ENCODE data around the gene DIP2B. TPM values are rescaled to one million over a fixed set of nuclear protein-coding genes. Genes with fewer than 3 reads are reported as not detected.
"Not testable (repeated sequence)": the region's sequence is repeated elsewhere in the genome, so short reads cannot be mapped to it uniquely, and the experiment has no call there.

The DIP2B gene
- total RNA-seq, 1 donor from 2014 or later, result 23.1 TPM

- DNase-seq (ENCODE audit: low spot score), result no peak
Measured at GRCh38 chr12:50676756-50677155, 172.0 kb downstream of the DIP2B start.

DNA sequence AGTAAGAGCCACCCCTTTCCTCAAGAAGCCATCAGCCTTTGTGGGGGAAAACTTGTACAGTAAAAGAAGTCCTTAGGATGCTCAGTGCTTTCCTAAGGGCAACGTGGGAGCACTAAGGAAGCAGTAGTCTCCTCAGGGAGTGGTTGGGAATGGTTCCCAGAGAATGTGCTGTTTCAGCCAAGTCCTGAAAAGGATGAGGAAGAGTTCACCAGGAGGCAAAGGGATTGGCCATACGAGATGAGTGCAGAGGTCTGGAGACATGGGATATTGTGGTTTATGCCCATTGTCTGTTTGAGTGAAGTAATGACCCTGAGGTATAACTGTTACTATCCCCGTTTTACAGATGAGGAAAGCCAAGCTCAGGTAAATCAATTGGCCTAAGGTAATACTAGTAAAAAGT lies 173.1 kb downstream of the DIP2B start:
- no peak for DNase-seq (ENCODE audit: low spot score)

DNA sequence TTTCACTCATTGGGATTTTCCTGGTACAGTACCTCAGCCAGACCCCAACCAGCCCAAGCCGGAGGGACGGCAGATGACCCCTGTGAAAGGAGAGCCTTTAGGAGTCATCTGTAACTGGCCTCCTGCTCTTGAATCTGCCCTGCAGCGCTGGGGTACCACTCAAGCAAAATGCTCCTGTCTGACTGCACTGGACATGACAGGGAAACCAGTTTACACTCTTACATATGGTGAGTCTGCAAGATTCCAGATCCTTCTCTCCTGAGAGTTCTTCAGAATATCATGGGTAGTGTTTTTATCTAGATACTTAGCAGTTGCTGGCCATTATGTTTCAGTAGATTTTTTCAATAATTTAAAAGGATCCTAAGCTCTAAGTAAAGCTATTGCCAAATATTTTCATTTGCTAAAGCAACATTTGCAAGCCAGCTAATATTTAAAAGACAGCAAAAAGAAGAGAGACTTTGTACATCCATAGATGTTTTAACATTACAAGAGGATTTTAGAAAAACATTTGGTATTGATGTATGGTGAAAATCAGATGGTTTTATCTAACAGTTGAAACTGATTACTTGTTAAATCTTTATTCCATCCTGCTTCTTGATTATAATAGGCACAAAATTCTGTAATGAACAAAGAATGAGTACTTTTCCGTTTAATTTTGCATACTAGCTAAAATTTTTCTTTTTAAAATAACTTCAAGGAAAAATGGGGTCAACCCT lies 174.0 kb downstream of the DIP2B start:
- DNase-seq (ENCODE audit: low spot score), result no peak

GRCh38 chr12:50679612-50680011 lies 174.8 kb downstream of the DIP2B start:
- DNase-seq (ENCODE audit: low spot score), result no peak

GRCh38 chr12:50681064-50681463 lies 176.3 kb downstream of the DIP2B start:
- not testable (repeated sequence) for DNase-seq (ENCODE audit: low spot score)

DNA sequence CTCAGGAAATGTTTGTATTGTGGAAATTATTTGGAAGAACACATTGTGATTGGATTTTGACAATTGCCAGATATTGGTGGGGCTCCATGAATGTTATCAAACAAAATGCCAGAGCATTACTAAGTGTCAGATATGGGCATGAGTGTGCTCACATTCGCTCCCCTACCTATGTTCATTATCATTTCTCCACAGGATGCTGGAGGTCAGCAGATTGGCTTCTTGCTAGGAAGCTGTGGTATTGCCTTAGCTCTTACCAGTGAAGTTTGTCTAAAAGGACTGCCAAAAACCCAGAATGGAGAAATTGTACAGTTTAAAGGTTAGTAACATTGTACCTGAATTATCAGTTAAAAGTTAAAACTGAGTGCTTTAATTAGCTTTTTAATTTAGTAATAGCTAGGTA lies 180.9 kb downstream of the DIP2B start:
- no peak for DNase-seq (ENCODE audit: low spot score)

DNA sequence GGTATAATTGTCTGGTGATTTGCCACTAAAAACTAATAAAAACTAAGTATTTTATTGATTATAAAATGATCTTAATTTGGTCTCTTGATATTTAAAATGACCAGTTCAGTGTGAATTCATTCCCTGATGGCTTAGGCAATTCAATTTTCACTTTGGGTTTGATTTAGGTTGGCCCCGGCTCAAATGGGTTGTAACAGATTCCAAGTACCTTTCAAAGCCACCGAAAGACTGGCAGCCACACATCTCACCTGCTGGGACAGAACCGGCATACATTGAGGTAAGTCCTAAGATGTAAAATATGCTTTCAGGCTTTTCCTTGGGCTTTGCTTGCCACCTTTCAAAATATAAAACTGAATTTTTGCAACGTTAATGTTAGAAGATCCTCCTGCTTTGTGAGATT lies 181.6 kb downstream of the DIP2B start:
- DNase-seq (ENCODE audit: low spot score), result no peak

GRCh38 chr12:50686976-50687375 lies 182.2 kb downstream of the DIP2B start:
- no peak for DNase-seq (ENCODE audit: low spot score)

DNA sequence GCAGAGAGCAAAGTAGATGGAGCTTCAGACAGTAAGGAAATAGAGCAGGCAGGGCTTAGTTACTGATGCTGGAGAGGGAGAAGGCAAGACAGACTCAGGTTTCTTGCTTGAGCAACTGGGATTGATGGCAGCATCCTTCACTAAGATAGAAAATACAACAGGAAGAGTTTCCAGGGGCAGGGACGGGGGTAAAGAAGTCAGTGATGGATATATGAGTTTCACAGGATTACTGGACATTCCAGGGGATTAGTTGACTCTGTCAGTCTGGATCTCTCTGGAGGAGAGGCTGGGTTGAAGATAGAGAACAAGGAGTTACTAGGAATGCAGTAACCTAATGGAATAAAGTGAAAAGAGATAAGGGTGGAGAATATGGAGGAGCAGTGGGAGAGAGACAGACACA lies 184.7 kb downstream of the DIP2B start:
- DNase-seq (ENCODE audit: low spot score), result no peak

GRCh38 chr12:50690925-50691324 lies 186.1 kb downstream of the DIP2B start:
- DNase-seq (ENCODE audit: low spot score), result no peak

DNA sequence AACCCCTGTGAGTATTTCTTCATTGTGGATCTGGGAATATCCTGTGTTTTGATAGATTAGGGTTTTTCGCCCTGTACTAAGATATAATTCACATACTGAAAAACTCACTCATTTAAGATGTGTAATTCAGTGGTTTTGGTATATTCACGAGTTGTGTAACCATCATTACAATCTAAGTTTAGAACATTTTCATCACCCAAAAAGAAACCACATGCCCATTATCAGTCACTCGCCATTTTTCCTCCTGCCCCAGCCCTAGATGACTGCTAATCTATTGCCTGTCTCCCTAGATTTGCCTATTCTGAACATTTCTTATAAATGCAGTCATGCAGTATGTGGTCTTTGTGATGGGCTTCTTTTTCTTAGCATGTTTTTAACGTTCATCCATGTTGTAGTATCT lies 191.2 kb downstream of the DIP2B start:
- DNase-seq (ENCODE audit: low spot score), result no peak

- DNase-seq (ENCODE audit: low spot score), result no peak
Measured at GRCh38 chr12:50696931-50697330, 192.1 kb downstream of the DIP2B start.

GRCh38 chr12:50699154-50699553 lies 194.4 kb downstream of the DIP2B start:
- DNase-seq (ENCODE audit: low spot score), result no peak

DNA sequence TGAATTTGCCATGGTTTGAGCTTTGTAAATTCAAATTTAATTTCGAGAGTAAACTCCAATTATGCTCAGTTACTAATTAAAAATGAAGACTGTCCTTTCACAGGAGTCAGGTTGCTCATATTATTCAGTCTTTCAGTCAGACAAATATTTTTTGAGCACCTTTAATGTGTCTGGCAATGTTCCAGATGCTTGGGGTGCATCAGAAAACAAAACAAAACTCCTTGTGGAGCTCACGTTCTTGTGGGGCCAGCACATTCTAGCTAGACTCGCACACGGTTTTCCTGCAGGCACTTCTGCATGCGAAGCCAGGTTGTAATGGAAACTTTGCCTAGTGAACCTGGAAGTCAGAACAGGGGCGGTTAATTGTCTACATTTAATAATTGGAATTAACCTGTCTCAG lies 195.2 kb downstream of the DIP2B start:
- no peak for DNase-seq (ENCODE audit: low spot score)

DNA sequence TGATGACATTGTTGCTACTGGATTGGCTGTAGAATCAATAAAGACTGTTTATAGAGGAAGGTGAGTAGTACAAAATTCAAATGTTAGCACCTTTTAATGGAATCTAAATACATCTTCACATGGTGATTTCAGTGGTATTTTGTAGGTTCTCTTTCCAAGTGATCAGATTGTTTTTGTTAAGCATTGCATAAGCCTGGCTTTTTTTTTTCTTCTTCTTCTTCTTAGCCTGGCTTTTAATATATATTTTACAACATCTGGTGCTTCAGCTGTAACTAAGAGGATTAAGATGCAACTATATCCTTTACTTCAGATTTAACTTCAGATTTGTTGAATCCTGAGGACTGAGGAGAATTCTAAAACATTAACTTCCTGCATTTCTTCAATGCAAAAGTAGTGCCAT lies 201.8 kb downstream of the DIP2B start:
- DNase-seq (ENCODE audit: low spot score), result no peak

GRCh38 chr12:50707396-50707795 lies 202.6 kb downstream of the DIP2B start:
- DNase-seq (ENCODE audit: low spot score), result no peak

GRCh38 chr12:50708631-50709030 lies 203.8 kb downstream of the DIP2B start:
- no peak for DNase-seq (ENCODE audit: low spot score)

GRCh38 chr12:50711121-50711520 lies 206.3 kb downstream of the DIP2B start:
- no peak for DNase-seq (ENCODE audit: low spot score)

DNA sequence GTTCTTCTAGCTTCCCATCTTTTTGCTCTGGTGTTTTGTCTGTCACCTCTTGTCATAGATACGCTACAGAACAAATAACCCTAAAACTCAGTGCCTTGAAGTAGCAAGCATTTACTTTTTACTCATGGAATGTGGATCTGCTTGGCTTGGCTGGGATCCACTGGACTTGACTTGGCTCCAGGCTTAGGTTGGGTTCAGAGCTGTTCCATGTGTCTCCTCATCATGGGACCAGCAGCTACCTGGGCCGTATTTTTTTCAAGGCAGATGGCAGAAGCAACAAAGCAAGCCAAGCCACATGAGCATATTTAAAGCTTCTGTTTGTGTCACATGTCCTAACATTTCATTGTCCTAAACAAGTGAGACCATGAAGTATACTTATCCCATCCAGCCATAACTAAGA lies 210.4 kb downstream of the DIP2B start:
- peak; percentile 11 for DNase-seq (ENCODE audit: low spot score)

DNA sequence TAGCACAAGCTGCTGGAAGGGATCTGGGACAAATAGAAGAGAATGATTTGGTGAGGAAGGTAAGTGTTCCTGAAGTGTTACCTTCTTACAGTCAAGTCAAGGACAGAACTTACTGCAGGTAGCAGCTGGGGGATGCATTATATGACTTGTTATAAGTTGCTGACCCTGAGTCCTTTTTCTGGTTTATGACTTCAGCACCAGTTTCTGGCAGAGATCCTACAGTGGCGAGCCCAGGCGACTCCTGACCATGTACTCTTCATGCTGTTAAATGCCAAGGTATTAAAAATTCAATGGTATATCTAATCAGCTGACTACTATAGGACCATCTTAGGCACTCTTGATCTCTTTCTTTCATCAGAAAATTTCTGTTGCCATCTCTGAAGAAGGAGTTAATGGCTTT lies 214.0 kb downstream of the DIP2B start:
- no peak for DNase-seq (ENCODE audit: low spot score)

DNA sequence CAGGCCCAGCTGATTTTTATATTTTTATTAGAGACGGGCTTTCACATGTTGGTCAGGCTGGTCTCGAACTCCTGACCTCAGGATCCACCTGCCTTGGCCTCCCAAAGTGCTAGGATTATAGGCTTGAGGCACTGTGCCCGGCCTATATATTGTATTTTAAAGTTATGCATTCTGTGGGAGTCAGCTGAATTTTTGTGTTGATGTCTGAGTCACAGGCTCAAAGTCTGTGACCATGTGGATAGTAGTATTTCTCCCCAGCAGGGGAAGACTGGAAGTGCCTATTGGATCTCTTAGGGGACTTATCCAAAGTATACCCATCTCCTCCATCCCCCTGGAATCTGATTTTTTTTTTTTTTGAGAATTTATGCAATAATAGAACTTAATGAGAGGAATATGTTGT lies 215.3 kb downstream of the DIP2B start:
- no peak for DNase-seq (ENCODE audit: low spot score)

GRCh38 chr12:50720501-50720900 lies 215.7 kb downstream of the DIP2B start:
- no peak for DNase-seq (ENCODE audit: low spot score)

DNA sequence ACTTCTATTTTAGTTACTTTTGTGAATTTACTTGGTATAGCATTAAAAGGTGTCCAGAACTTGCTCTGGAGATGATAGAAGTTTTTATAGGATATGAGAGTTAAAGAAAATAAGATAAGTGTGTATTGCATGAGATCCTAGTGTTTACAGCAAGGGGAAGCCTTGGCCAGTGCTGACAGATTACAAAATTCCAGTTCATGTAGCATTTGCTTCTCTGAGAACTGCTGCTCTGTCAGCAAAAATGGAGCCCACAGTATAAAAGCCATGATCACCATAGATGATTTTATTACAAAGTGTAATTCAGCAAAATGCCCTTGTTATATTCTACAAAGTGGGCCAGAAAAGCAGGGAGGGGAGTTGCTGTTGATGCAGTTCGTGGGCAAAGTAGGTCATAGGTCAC lies 219.1 kb downstream of the DIP2B start:
- DNase-seq (ENCODE audit: low spot score), result no peak
